HepG2 (cell line): ENCODE measurements around the gene KCNK6. TPM values are rescaled to one million over a fixed set of nuclear protein-coding genes. Genes with fewer than 3 reads are reported as not detected.

Experiments
- ATAC-seq: fragments of 200-7000 bp; cut with Tn5 transposase; 3 replicates; pipeline ENCODE4 v1.9.1; 2020; ENCODE audit warnings: mild to moderate bottlenecking, moderate library complexity
- BruUV-seq: library from RNA; stranded (reverse); fragments of 400-500 nt; replicated peaks from 2 replicates; lab custom pipeline; 2021; lab: Mats Ljungman, UMichigan
- CTCF ChIA-PET: fragments of 300-600 bp; formaldehyde crosslinking; extraction: SDS; loops from one replicate; lab custom pipeline; 2021; ENCODE audit warnings: low total read pairs, inconsistent platforms, low intra/inter-chr PET ratio; lab: Yijun Ruan, JAX
- POLR2A ChIA-PET: fragments of 350-600 bp; sonication (Branson Sonifier 250); formaldehyde crosslinking; loops from one replicate; lab custom pipeline; 2020; ENCODE audit warnings: antibody characterized with exemption, inconsistent platforms; lab: Yijun Ruan, JAX
- DNase-seq: peaks from one replicate; pipeline ENCODE4 v3.0.0-alpha.2; 2015; ENCODE audit warnings: low spot score
- FAIRE-seq: peaks from 3 replicates; lab custom pipeline; 2011; peaks lifted over from hg19 to GRCh38; lab: Jason Lieb, UNC
- H2AFZ ChIP-seq: one replicate; pipeline ENCODE4 v1.6.1; 2011; ENCODE audit warnings: low read length, inconsistent platforms
- H3K27ac ChIP-seq: fragments of 300-600 bp; 3 replicates; pipeline ENCODE4 v1.8.0; 2011; ENCODE audit warnings: mixed run types, mild to moderate bottlenecking, mixed read lengths, low read length, inconsistent platforms; ENCODE audit not compliant: insufficient read depth; ENCODE audit errors: extremely low read length
- H3K27me3 ChIP-seq, 2 experiments: fragments of 200-600 bp in 1 of 2; 2 replicates in 1 of 2; 3 replicates in 1 of 2; pipeline versions ENCODE4 v1.6.0 to v1.8.0; 2011; ENCODE audit warnings: low read length in 2 of 2, mild to moderate bottlenecking in 2 of 2, moderate library complexity in 2 of 2, inconsistent platforms in 1 of 2; ENCODE audit not compliant: insufficient read depth in 2 of 2, control insufficient read depth in 1 of 2
- H3K36me3 ChIP-seq, 2 experiments: fragments of 200-600 bp in 1 of 2; replicated peaks in 1 of 2; 2 replicates in 1 of 2; 3 replicates in 1 of 2; pipeline versions ENCODE4 v1.5.1 to v1.8.0; 2011; ENCODE audit warnings: low read length in 2 of 2, inconsistent platforms in 1 of 2; ENCODE audit not compliant: insufficient read depth in 2 of 2, control insufficient read depth in 1 of 2
- H3K4me1 ChIP-seq: 2 replicates; pipeline ENCODE4 v1.5.1; 2012; ENCODE audit warnings: low read length, inconsistent platforms; ENCODE audit not compliant: insufficient read depth
- H3K4me2 ChIP-seq: 2 replicates; pipeline ENCODE4 v1.6.0; 2011; ENCODE audit warnings: low read depth, low read length, inconsistent platforms
- H3K4me3 ChIP-seq, 3 experiments: fragments of 200-600 bp in 1 of 3; sonication (generic), shearing (Covaris generic) in 1 of 3; replicated peaks in 1 of 3; 2 replicates each; pipeline ENCODE4 v1.5.1; 2011 to 2016; ENCODE audit warnings: low read length in 3 of 3, inconsistent platforms in 2 of 3, low read depth in 2 of 3, mild to moderate bottlenecking in 2 of 3, control low read depth in 1 of 3, mixed read lengths in 1 of 3; ENCODE audit not compliant: insufficient read depth in 1 of 3
- H3K79me2 ChIP-seq: one replicate; pipeline ENCODE4 v1.6.1; 2011; ENCODE audit warnings: low read length, inconsistent platforms; ENCODE audit not compliant: insufficient read depth
- H3K9ac ChIP-seq: 2 replicates; pipeline ENCODE4 v1.6.0; 2011; ENCODE audit warnings: mild to moderate bottlenecking, low read depth, low read length, inconsistent platforms; ENCODE audit not compliant: insufficient read depth
- H3K9me3 ChIP-seq: 2 replicates; pipeline ENCODE4 v1.5.1; 2012; ENCODE audit warnings: mild to moderate bottlenecking, low read length
- H4K20me1 ChIP-seq: 2 replicates; pipeline ENCODE4 v1.6.0; 2011; ENCODE audit warnings: inconsistent platforms, mild to moderate bottlenecking, low read length, moderate library complexity; ENCODE audit not compliant: insufficient read depth
- AHR ChIP-seq: IDR thresholded peaks from 2 replicates; pipeline ENCODE4 v1.6.1; 2018; ENCODE audit warnings: missing genetic modification reagents, missing compliant biosample characterization
- ARID2 ChIP-seq: sonication (generic); formaldehyde crosslinking; IDR thresholded peaks from 2 replicates; pipeline ENCODE4 v1.8.1; 2022; ENCODE audit warnings: mild to moderate bottlenecking, missing genetic modification reagents, borderline replicate concordance
- ATF7 ChIP-seq, 2 experiments: fragments of 450-650 bp in 1 of 2; sonication (generic) in 1 of 2; formaldehyde crosslinking in 1 of 2; IDR thresholded peaks; 2 replicates each; pipeline versions ENCODE4 v1.4.0 to v1.6.1; 2016 to 2020; ENCODE audit warnings: antibody characterized with exemption in 1 of 2, mild to moderate bottlenecking in 1 of 2, missing genetic modification reagents in 1 of 2
- CHD4 ChIP-seq: fragments of 200-600 bp; sonication (generic); IDR thresholded peaks from 2 replicates; pipeline ENCODE4 v1.7.0; 2017; ENCODE audit warnings: mild to moderate bottlenecking, low read length, borderline replicate concordance
- DZIP1 ChIP-seq: sonication (generic); formaldehyde crosslinking; IDR thresholded peaks from 2 replicates; pipeline ENCODE4 v1.5.0; 2020; ENCODE audit warnings: mild to moderate bottlenecking, missing genetic modification reagents
- E2F2 ChIP-seq: sonication (generic); formaldehyde crosslinking; IDR thresholded peaks from 2 replicates; pipeline ENCODE4 v1.4.0; 2020; ENCODE audit warnings: missing genetic modification reagents, borderline replicate concordance
- FOXP1 ChIP-seq, 2 experiments: fragments of 450-650 bp in 1 of 2; IDR thresholded peaks; 2 replicates each; pipeline ENCODE4 v1.6.1; 2017 to 2018; ENCODE audit warnings: antibody characterized with exemption in 1 of 2
- HOXA5 ChIP-seq: sonication (generic); formaldehyde crosslinking; IDR thresholded peaks from 2 replicates; pipeline ENCODE4 v1.4.0; 2020; ENCODE audit warnings: missing genetic modification reagents
- MED1 ChIP-seq: sonication (generic); formaldehyde crosslinking; IDR thresholded peaks from 2 replicates; pipeline ENCODE4 v1.4.0; 2020; ENCODE audit warnings: missing genetic modification reagents
- TCF12 ChIP-seq, 2 experiments: fragments of 450-650 bp in 1 of 2; sonication (generic) in 1 of 2; formaldehyde crosslinking in 1 of 2; IDR thresholded peaks; 2 replicates each; pipeline versions ENCODE4 v1.6.1 to v1.8.0; 2017 to 2022; ENCODE audit warnings: antibody characterized with exemption in 1 of 2, mild to moderate bottlenecking in 1 of 2, missing genetic modification reagents in 1 of 2, moderate library complexity in 1 of 2
- ZNF224 ChIP-seq: sonication (generic); formaldehyde crosslinking; IDR thresholded peaks from 2 replicates; pipeline ENCODE4 v1.5.0; 2020; ENCODE audit warnings: mild to moderate bottlenecking, missing genetic modification reagents
- ZNF44 ChIP-seq: sonication (generic); formaldehyde crosslinking; IDR thresholded peaks from 2 replicates; pipeline ENCODE4 v1.5.1; 2020; ENCODE audit warnings: mild to moderate bottlenecking, missing genetic modification reagents
- WGBS: methylation state at CpG from one replicate; pipeline ENCODE4 v1.1.6; 2017; ENCODE audit warnings: low lambda C conversion rate; 5-methylcytosine and 5-hydroxymethylcytosine counted together
- in situ Hi-C: cut with HindIII; loops from 2 replicates; pipeline ENCODE4 v1.10.0; 2017; ENCODE audit warnings: low pct_unique_long_range_greater_than_20kb; ENCODE audit not compliant: extremely low pct_ligation_motif_present
- intact Hi-C: fragments of 100-400 bp; cut with micrococcal nuclease; formaldehyde crosslinking; loops from one replicate; pipeline ENCODE4 v1.10.0; 2022; ENCODE audit not compliant: unreplicated experiment
- polyA plus RNA-seq, 8 experiments: library from polyadenylated mRNA; depleted of rRNA in 3 of 8; stranded (reverse) in 7 of 8; unstranded in 1 of 8; fragments of >200 nt; fragmentation: Illumina TruSeq in 4 of 8; extraction: Trizol in 4 of 8; gene quantifications; 2 replicates each; pipeline versions ENCODE4 v1.2.1 to v1.2.3, GENCODE V29; 2011 to 2016; ENCODE audit warnings: low read depth in 4 of 8, missing spikeins in 1 of 8, mixed read lengths in 1 of 8; ENCODE audit not compliant: insufficient read depth in 1 of 8
- total RNA-seq, 5 experiments: library from RNA; depleted of rRNA; stranded (reverse); fragments of >200 nt; fragmentation: Illumina TruSeq; extraction: Trizol; gene quantifications; 2 replicates each; pipeline ENCODE4 v1.2.3, GENCODE V29; 2016; ENCODE audit warnings: low read depth in 1 of 5
- TF ChIP-seq, protein P1 (sequence below): sonication (generic); formaldehyde crosslinking; IDR thresholded peaks from 2 replicates; pipeline ENCODE4 v1.4.0; 2020; ENCODE audit warnings: missing genetic modification reagents

KCNK6 gene
- total and polyA plus RNA-seq, 2 of the 13 experiments (the other 11 are each of a cell fraction or from before 2014, with no cell fraction given): 0.03 TPM; not detected in 1

- TF ChIP-seq, protein P1, sequence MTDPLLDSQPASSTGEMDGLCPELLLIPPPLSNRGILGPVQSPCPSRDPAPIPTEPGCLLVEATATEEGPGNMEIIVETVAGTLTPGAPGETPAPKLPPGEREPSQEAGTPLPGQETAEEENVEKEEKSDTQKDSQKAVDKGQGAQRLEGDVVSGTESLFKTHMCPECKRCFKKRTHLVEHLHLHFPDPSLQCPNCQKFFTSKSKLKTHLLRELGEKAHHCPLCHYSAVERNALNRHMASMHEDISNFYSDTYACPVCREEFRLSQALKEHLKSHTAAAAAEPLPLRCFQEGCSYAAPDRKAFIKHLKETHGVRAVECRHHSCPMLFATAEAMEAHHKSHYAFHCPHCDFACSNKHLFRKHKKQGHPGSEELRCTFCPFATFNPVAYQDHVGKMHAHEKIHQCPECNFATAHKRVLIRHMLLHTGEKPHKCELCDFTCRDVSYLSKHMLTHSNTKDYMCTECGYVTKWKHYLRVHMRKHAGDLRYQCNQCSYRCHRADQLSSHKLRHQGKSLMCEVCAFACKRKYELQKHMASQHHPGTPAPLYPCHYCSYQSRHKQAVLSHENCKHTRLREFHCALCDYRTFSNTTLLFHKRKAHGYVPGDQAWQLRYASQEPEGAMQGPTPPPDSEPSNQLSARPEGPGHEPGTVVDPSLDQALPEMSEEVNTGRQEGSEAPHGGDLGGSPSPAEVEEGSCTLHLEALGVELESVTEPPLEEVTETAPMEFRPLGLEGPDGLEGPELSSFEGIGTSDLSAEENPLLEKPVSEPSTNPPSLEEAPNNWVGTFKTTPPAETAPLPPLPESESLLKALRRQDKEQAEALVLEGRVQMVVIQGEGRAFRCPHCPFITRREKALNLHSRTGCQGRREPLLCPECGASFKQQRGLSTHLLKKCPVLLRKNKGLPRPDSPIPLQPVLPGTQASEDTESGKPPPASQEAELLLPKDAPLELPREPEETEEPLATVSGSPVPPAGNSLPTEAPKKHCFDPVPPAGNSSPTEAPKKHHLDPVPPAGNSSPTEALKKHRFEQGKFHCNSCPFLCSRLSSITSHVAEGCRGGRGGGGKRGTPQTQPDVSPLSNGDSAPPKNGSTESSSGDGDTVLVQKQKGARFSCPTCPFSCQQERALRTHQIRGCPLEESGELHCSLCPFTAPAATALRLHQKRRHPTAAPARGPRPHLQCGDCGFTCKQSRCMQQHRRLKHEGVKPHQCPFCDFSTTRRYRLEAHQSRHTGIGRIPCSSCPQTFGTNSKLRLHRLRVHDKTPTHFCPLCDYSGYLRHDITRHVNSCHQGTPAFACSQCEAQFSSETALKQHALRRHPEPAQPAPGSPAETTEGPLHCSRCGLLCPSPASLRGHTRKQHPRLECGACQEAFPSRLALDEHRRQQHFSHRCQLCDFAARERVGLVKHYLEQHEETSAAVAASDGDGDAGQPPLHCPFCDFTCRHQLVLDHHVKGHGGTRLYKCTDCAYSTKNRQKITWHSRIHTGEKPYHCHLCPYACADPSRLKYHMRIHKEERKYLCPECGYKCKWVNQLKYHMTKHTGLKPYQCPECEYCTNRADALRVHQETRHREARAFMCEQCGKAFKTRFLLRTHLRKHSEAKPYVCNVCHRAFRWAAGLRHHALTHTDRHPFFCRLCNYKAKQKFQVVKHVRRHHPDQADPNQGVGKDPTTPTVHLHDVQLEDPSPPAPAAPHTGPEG (CRISPR knock-in tag): no peak
- TF ChIP-seq FOXP1 (IDR thresholded peaks at IDR 0.05) (no peak), FOXP1 (CRISPR knock-in tag; IDR thresholded peaks at IDR 0.05) (no peak), ARID2 (no peak), ZNF44 (CRISPR knock-in tag) (no peak), MED1 (CRISPR knock-in tag) (no peak)
Observed at GRCh38 chr19:38321646-38322196, 2.1 kb downstream of the KCNK6 start (continued).

DNA sequence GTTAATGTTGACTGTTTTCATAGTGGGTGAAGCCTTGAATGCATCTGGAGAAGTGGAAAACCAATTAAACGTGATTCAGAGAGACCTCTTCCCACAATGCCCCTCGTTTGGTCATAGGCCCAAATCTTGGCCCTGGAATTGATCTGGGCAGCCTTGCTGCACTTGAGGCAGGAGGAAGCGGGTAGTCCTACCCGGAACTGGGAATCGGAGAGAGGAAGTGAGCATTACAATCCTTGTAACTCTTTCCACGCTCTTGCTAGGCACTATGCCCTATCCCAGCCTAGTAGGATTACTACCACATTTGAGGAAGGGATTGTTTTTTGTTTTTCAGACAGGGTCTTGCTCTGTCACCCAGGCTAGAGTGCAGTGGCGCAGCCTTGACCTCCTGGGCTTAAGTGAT lies 3.6 kb downstream of the KCNK6 start:
- ChIA-PET CTCF (interaction anchor here (0.6 kb wide), 1 partner anchor 54 kb away, joined by 3 read pairs; no protein-coding TSS in a partner anchor), POLR2A (no interaction called here)
- no peak overlapping the region for H2AFZ ChIP-seq
- in situ Hi-C loops: no loop called here
- H3K4me2 ChIP-seq: no peak overlapping the region
- H3K27me3 ChIP-seq: peaks cover 8 to 50% of the 10 kb centered on the region in 2 experiments; a peak in 4 of 5 replicates
- H4K20me1 ChIP-seq: no peaks in the 10 kb centered on the region
- DNase-seq: no peak
- no TSS peak for BruUV-seq
- no peak overlapping the region for H3K27ac ChIP-seq
- ATAC-seq: no peak
- no peak overlapping the region for H3K4me3 ChIP-seq
- intact Hi-C loops: loop anchor here (5.0 kb wide), 1 partner anchor 71 kb away; no protein-coding TSS in a partner anchor
- FAIRE-seq: no peak
- no peaks in the 10 kb centered on the region for H3K79me2 ChIP-seq
- WGBS: 34% methylated on average over 7 of the region's 7 CpGs
- H3K4me1 ChIP-seq: peaks cover 8% of the 10 kb centered on the region; the same call in 1 of the 2 replicates
- H3K9ac ChIP-seq: no peak overlapping the region
- H3K9me3 ChIP-seq: no peaks in the 10 kb centered on the region
- no peaks in the 10 kb centered on the region for H3K36me3 ChIP-seq
- TF ChIP-seq ZNF224 (CRISPR knock-in tag) (no peak), E2F2 (CRISPR knock-in tag) (no peak), DZIP1 (CRISPR knock-in tag) (no peak), AHR (no peak), HOXA5 (no peak), CHD4 (no peak), ATF7 (IDR thresholded peaks at IDR 0.05) (no peak), ATF7 (CRISPR knock-in tag; IDR thresholded peaks at IDR 0.05) (no peak), TCF12 (IDR thresholded peaks at IDR 0.05) (no peak), TCF12 (CRISPR knock-in tag; IDR thresholded peaks at IDR 0.05) (no peak)
